HepG2 (cell line): ENCODE measurements around the gene PAPSS1. TPM values are rescaled to one million over a fixed set of nuclear protein-coding genes. Genes with fewer than 3 reads are reported as not detected.
A peak's percentile ranks its signal among the peaks of the same experiment; 100 is the strongest.

ENCODE experiments used
- ARID5B ChIP-seq: IDR thresholded peaks from 2 replicates; pipeline ENCODE4 v1.4.0; 2020; ENCODE audit warnings: mild to moderate bottlenecking, missing genetic modification reagents
- BRCA1 ChIP-seq: sonication (generic); formaldehyde crosslinking; IDR thresholded peaks from 2 replicates; pipeline ENCODE4 v1.4.0; 2020; ENCODE audit warnings: missing genetic modification reagents
- FOSL2 ChIP-seq: sonication (generic); formaldehyde crosslinking; IDR thresholded peaks from 2 replicates; pipeline ENCODE4 v1.4.0; 2020; ENCODE audit warnings: missing genetic modification reagents
- HES4 ChIP-seq: sonication (generic); formaldehyde crosslinking; IDR thresholded peaks from 2 replicates; pipeline ENCODE4 v1.9.0; 2021; ENCODE audit warnings: mild to moderate bottlenecking, missing genetic modification reagents, borderline replicate concordance
- MNT ChIP-seq: fragments of 450-650 bp; IDR thresholded peaks from 2 replicates; pipeline ENCODE4 v1.6.1; 2016
- MTA1 ChIP-seq: sonication (generic); formaldehyde crosslinking; IDR thresholded peaks from 2 replicates; pipeline ENCODE4 v1.4.0; 2020; ENCODE audit warnings: missing genetic modification reagents, mild to moderate bottlenecking, borderline replicate concordance
- MXD4 ChIP-seq: IDR thresholded peaks from 2 replicates; pipeline ENCODE4 v1.6.1; 2016; ENCODE audit warnings: mild to moderate bottlenecking, missing biosample characterization, missing genetic modification reagents
- NCOA2 ChIP-seq: sonication (generic); formaldehyde crosslinking; IDR thresholded peaks from 2 replicates; pipeline ENCODE4 v1.8.0; 2022; ENCODE audit warnings: inconsistent platforms
- PCBP2 ChIP-seq: fragments of 200-400 bp; formaldehyde crosslinking; optimal IDR thresholded peaks from 2 replicates; pipeline ENCODE3; 2018; ENCODE audit warnings: low read length, low read depth; ENCODE audit not compliant: poor library complexity, severe bottlenecking
- SALL1 ChIP-seq: sonication (generic); formaldehyde crosslinking; IDR thresholded peaks from 2 replicates; pipeline ENCODE4 v1.8.0; 2022; ENCODE audit warnings: mild to moderate bottlenecking, missing genetic modification reagents
- SOX5 ChIP-seq: IDR thresholded peaks from 2 replicates; pipeline ENCODE4 v1.6.1; 2016; ENCODE audit warnings: borderline replicate concordance
- ZBTB4 ChIP-seq: sonication (generic); formaldehyde crosslinking; IDR thresholded peaks from 2 replicates; pipeline ENCODE4 v1.4.0; 2020; ENCODE audit warnings: missing genetic modification reagents, mild to moderate bottlenecking, borderline replicate concordance
- ZBTB7A ChIP-seq: sonication (generic); formaldehyde crosslinking; IDR thresholded peaks from 2 replicates; pipeline ENCODE4 v1.8.0; 2022; ENCODE audit warnings: mild to moderate bottlenecking, missing genetic modification reagents
- ZIK1 ChIP-seq: sonication (generic); formaldehyde crosslinking; IDR thresholded peaks from 2 replicates; pipeline ENCODE4 v1.5.0; 2020; ENCODE audit warnings: mild to moderate bottlenecking, low read depth, missing genetic modification reagents, borderline replicate concordance
- ZNF263 ChIP-seq: sonication (generic); formaldehyde crosslinking; IDR thresholded peaks from 2 replicates; pipeline ENCODE4 v1.4.0; 2020; ENCODE audit warnings: missing genetic modification reagents
- ZNF264 ChIP-seq: sonication (generic); formaldehyde crosslinking; IDR thresholded peaks from 2 replicates; pipeline ENCODE4 v1.4.0; 2020; ENCODE audit warnings: missing genetic modification reagents
- ZNF354B ChIP-seq: sonication (generic); formaldehyde crosslinking; IDR thresholded peaks from 2 replicates; pipeline ENCODE4 v1.8.0; 2022; ENCODE audit warnings: mild to moderate bottlenecking, missing genetic modification reagents
- ZNF414 ChIP-seq: sonication (generic); formaldehyde crosslinking; IDR thresholded peaks from 2 replicates; pipeline ENCODE4 v1.5.0; 2020; ENCODE audit warnings: missing genetic modification reagents
- ZNF788 ChIP-seq: sonication (generic); formaldehyde crosslinking; IDR thresholded peaks from 2 replicates; pipeline ENCODE4 v1.5.0; 2020; ENCODE audit warnings: mild to moderate bottlenecking, missing genetic modification reagents, borderline replicate concordance
- polyA plus RNA-seq, 8 experiments: library from polyadenylated mRNA; depleted of rRNA in 3 of 8; stranded (reverse) in 7 of 8; unstranded in 1 of 8; fragments of >200 nt; fragmentation: Illumina TruSeq in 4 of 8; extraction: Trizol in 4 of 8; gene quantifications; 2 replicates each; pipeline versions ENCODE4 v1.2.1 to v1.2.3, GENCODE V29; 2011 to 2016; ENCODE audit warnings: low read depth in 4 of 8, missing spikeins in 1 of 8, mixed read lengths in 1 of 8; ENCODE audit not compliant: insufficient read depth in 1 of 8
- total RNA-seq, 5 experiments: library from RNA; depleted of rRNA; stranded (reverse); fragments of >200 nt; fragmentation: Illumina TruSeq; extraction: Trizol; gene quantifications; 2 replicates each; pipeline ENCODE4 v1.2.3, GENCODE V29; 2016; ENCODE audit warnings: low read depth in 1 of 5

Gene PAPSS1
- total and polyA plus RNA-seq, 2 of the 13 experiments (the other 11 are each of a cell fraction or from before 2014, with no cell fraction given), result 105 to 126 TPM

- TF ChIP-seq ZNF263 (CRISPR knock-in tag), result peak; percentile 25; the same call in 1 of the 2 replicates
- TF ChIP-seq ZIK1 (CRISPR knock-in tag), result no peak
- peak; percentile 89 for TF ChIP-seq HES4 (CRISPR knock-in tag)
- no peak for TF ChIP-seq ZNF414
- TF ChIP-seq PCBP2, result no peak
- peak; percentile 21 for TF ChIP-seq ARID5B (CRISPR knock-in tag)
- peak; percentile 57 for TF ChIP-seq SALL1 (CRISPR knock-in tag)
- peak; percentile 49; the same call in 1 of the 2 replicates for TF ChIP-seq SOX5 (CRISPR knock-in tag)
- no peak for TF ChIP-seq ZNF354B
- TF ChIP-seq NCOA2 (CRISPR knock-in tag), result 0 out of 2 replicates have a peak, but pooled peaks have one; percentile 7
- TF ChIP-seq BRCA1 (CRISPR knock-in tag), result no peak
- 0 out of 2 replicates have a peak, but pooled peaks have one; percentile 13 for TF ChIP-seq FOSL2 (CRISPR knock-in tag)
- TF ChIP-seq ZBTB7A (CRISPR knock-in tag), result 0 out of 2 replicates have a peak, but pooled peaks have one; percentile 37
- peak; percentile 50 for TF ChIP-seq MNT
- TF ChIP-seq ZNF788 (CRISPR knock-in tag), result 0 out of 2 replicates have a peak, but pooled peaks have one; percentile 40
- no peak for TF ChIP-seq ZNF264 (CRISPR knock-in tag)
- TF ChIP-seq ZBTB4 (CRISPR knock-in tag), result 0 out of 2 replicates have a peak, but pooled peaks have one; percentile 63
- TF ChIP-seq MXD4, result no peak; the same call in 1 of the 2 replicates
- peak; percentile 13; the same call in 1 of the 2 replicates for TF ChIP-seq MTA1 (CRISPR knock-in tag)
Observed at GRCh38 chr4:107719922-107720722, at the start of gene PAPSS1 (continued).
